GM21786 (cell line): ENCODE data around the gene WDR33.

Source experiments
- ATAC-seq: cut with Tn5 transposase; IDR thresholded peaks from one replicate; pipeline ENCODE4 v1.9.1; 2021; ENCODE audit not compliant: unreplicated experiment

Gene WDR33

DNA sequence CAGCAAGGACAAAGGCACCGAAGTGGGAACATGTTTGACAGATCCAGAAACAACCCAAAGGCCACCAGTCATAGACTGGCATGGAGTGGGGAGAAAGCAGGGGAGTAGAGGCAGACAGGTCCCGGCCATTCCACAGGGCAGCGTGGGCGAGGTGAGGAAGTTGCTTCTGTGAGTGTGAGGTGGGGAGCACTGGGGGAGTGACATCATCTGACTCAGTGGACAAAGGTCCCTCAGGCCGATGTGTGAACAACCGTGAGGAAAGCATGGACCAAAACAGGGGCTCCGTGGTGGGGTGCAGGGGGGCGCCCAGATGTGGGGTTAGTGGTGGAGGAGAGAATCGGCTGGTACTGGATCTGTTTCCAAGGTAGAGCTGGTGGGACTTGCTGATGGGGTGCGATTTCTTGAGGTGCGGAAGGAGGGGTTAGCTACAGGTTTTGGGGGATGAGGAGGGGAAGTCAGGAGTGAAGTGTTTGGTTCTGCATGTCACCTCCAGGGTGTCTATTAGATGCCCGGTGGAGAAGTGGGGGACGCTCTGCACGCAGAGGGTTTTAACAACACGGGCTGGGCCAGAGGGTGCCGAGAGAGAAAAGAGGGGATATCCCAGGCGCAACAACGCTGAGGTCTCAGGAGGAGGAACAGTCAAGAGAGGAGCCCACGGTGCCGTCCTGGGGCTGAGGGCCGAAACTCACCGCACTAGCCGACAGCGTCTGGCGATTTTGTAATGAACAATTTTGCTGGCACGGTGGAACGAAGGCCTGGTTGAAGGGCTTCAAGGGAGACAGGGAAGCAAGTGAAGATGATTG is 112.2 kb downstream of the WDR33 start:
- ATAC-seq = no peak

DNA sequence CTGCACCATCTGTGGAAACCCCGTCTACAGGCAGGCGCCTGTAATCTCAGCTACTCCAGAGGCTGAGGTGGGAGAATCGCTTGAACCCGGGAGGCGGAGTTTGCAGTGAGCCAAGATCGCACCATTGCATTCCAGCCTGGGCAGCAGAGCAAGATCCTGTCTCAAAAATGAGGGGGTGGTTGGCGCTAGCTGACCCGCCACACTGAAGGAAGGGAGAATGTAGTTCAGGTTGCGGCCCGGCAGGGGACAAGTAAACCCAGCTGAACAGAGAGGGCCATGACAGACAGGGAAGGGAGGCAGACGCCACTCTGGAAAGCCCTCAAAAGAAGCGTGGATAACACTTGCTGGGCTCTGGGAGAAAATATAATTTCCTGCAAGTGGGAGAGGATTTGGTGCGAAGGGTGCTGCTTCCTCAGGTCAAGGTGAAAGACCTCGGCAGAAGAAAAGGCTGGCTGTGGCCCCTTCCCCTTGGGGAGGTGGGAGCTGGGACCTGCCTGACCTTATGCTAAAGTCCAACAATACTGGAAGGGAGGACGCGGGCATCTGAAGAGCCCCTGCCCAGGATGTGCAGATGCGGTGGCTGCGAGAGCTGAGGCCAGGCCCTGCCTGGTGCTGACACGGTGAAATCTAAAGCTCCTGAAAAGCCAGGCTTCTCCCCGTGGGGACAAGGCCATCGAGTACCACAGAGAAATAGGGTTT is 113.3 kb downstream of the WDR33 start:
- ATAC-seq = no peak

DNA sequence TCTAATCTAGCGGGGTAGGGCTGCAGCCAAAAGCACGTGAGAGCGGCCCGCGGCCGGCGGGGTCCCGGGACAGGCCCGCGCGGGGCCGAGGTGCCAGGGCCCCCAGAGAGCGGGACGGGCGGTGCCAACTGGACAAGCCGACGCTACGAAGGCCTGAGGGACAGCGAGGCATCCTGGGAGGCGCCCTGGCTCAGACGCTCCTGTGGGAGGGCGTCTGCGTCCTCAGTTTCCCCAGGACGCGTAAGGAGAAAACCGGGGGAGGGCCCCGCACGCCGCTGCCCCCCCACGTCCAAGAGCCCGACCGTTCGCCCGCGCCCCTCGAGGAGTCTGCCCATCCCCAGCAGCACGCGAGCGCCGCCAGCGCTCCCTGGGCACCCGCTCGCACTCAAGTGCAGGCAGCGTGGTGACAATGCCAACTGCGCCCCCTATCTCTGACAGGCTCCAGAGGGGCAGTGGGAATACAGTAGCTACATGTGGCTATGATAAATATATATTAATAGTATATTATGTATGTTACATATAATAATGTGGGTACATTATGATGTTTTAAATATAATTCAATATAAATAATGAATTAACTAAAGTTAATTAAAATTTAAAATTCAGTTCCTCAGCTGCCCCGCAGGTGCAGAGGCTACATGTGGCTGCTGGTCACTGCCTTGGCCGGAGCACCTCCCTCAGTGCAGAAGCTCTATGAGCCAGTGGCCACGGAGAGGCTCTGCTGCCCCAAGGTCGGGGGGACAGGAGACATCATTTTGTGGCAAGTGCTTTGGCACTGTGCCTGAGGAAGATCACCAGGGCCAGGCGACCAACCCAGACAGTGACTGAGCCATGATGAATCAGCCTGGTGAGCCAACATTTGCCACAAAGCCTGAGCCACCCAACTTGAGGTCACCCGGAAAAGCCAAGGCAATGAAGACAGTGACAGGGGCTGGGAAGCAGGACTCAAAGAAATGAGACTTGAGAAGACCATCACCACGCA is 115.2 kb downstream of the WDR33 start:
- no peak for ATAC-seq

DNA sequence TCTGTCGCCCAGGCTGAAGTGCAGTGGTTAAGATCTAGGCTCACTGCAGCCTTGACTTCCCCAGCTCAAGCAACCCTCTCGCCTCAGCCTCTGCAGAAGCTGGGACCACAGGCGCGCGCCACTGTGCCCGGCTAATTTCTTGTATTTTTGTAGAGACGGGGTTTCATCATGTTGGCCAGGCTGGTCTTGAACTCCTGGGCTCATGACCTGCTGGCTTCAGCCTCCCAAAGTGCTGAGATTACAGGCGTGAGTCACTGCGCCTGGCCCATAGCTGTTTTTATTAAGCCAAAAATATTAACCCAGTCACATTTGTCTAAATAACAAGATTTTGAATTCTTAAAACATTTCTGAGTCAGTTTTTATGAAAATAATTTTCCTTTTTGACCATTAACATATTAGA is 116.0 kb downstream of the WDR33 start:
- ATAC-seq = no peak

DNA sequence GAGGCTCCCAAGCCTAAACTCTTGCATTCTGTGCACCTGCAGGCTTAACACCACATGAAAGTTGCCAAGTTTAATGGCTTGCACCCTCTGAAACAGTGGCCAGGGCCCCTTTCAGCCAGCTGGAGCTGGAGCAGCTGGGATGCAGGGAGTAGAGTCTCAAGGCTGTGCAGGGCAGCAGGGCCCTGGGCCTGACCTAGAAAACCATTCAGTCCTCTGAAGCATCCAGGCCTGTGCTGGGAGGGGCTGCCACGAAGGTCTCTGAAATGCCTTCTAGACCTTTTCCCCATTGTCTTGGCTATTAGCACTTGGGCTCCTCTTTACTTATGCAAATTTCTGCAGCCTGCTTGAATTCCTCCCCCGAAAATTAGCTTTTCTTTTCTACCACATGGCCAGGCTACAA is 120.3 kb downstream of the WDR33 start:
- no peak for ATAC-seq

- ATAC-seq = no peak
Observed at GRCh38 chr2:127688405-127688804, 122.6 kb downstream of the WDR33 start.

GRCh38 chr2:127685410-127686080 is 125.4 kb downstream of the WDR33 start:
- ATAC-seq = no peak

GRCh38 chr2:127683757-127684156 is 127.2 kb downstream of the WDR33 start:
- no peak for ATAC-seq

- ATAC-seq = no peak
Observed at GRCh38 chr2:127683056-127683455, 127.9 kb downstream of the WDR33 start.

- no peak for ATAC-seq
Observed at GRCh38 chr2:127681976-127682857, 128.8 kb downstream of the WDR33 start.

GRCh38 chr2:127681288-127681804 is 129.6 kb downstream of the WDR33 start:
- ATAC-seq = no peak

- no peak for ATAC-seq
Observed at GRCh38 chr2:127680706-127681287, 130.2 kb downstream of the WDR33 start.

DNA sequence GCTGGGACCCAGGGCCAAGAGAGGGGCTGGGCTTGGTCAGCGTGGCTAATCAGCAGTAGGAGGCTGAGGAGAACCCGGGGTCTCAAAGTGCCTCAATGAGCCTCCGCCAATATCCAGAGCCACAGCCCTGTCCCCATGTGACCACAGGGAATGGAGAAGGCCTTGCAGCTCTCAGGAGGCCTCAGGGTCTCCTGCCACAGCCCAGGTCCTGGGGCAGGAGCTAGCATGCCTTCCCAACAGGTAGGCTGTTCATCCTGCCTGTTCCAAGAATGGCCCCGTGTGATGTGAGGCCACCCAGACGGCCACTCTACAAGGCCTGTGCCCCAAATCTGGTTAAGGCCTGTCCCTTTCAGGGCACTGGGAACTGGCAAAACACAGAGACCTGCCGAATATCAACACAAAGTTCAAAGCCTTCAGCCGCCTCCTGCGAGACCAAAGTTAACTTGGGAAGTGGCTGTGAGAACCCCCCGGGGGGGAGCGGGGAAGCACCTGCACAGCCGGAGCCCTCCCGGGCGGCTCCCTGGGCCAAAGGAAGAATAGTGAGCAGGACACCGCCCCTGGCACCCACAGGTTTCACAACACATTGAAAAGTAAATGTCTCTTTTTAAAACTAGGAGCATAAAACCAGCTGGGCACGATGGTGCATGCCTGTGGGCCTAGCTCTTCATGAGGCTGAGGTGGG is 131.2 kb downstream of the WDR33 start:
- ATAC-seq = no peak

- ATAC-seq = no peak
Observed at GRCh38 chr2:127678991-127679390, 132.0 kb downstream of the WDR33 start.

DNA sequence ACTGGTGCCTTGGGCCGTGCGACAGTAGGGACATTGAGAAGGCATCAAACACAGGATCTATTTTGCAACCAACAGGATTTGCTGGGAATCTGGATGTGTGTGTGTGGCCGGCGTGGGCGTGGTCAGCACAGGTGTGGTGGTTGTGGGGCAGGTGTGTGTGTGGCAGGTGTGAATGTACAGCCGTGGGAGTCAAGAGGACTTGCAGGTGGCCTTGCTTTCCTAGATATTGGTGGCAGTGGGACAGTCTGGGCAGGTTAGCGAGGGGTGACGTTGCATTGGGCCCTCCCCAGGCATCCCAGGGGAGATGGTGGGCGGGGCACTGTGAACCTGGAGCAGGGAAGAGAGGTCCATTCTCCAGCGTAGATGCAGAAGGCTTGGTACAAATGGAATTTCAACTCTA is 132.4 kb downstream of the WDR33 start:
- ATAC-seq = no peak

DNA sequence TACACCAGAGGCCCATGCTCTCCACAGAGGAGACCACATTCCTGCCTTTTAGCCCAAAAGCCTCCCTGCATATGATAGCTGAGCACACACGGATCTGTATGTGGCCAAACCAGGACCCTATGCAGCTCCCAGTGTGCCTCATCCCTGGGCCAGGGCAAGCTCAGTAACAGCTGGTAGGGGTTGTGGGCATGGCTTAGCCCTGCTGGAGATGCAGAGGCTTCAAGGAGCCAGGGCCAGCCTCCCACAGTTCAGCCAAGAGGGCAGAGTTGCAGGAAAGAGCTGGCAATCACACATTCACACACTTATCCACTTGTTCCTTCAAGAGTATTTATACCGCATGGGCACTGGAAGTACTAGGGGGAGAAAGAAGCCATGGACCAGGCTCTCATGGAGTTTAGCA is 134.1 kb downstream of the WDR33 start:
- ATAC-seq = no peak

GRCh38 chr2:127675331-127676261 is 135.4 kb downstream of the WDR33 start, which contains the start of gene LIMS2:
TSS of gene LIMS2 (minus strand) at chr2:127675530. CDS start at chr2:127675024, 506 bp downstream.
- no peak for ATAC-seq
